Activated naive CD8-positive, alpha-beta T cell treated with anti-CD3 and anti-CD28 coated beads, Interleukin-2, amount 50 U/mL, for 24 hours (primary cell): ENCODE data around the gene POP4.

Source experiments
- ATAC-seq: fragments of 150-1000 bp; cut with Tn5 transposase; one replicate; pipeline ENCODE4 v1.10.0; 2021
- DNase-seq: peaks from one replicate; pipeline ENCODE4 v3.0.0; 2021
- H3K27ac Mint-ChIP-seq: one replicate; pipeline ENCODE4 v1.8.0; 2021; ENCODE audit warnings: mild to moderate bottlenecking, mixed read lengths
- H3K27me3 Mint-ChIP-seq: one replicate; pipeline ENCODE4 v1.8.0; 2021; ENCODE audit warnings: mixed read lengths
- H3K36me3 Mint-ChIP-seq: one replicate; pipeline ENCODE4 v1.8.0; 2021; ENCODE audit warnings: low read depth, mixed read lengths
- H3K4me1 Mint-ChIP-seq: one replicate; pipeline ENCODE4 v1.8.0; 2021; ENCODE audit warnings: mixed read lengths
- H3K4me3 Mint-ChIP-seq: one replicate; pipeline ENCODE4 v1.8.0; 2021; ENCODE audit warnings: mild to moderate bottlenecking, moderate library complexity, mixed read lengths
- H3K9me3 Mint-ChIP-seq: one replicate; pipeline ENCODE4 v1.8.0; 2021; ENCODE audit warnings: mixed read lengths

POP4 gene

DNA sequence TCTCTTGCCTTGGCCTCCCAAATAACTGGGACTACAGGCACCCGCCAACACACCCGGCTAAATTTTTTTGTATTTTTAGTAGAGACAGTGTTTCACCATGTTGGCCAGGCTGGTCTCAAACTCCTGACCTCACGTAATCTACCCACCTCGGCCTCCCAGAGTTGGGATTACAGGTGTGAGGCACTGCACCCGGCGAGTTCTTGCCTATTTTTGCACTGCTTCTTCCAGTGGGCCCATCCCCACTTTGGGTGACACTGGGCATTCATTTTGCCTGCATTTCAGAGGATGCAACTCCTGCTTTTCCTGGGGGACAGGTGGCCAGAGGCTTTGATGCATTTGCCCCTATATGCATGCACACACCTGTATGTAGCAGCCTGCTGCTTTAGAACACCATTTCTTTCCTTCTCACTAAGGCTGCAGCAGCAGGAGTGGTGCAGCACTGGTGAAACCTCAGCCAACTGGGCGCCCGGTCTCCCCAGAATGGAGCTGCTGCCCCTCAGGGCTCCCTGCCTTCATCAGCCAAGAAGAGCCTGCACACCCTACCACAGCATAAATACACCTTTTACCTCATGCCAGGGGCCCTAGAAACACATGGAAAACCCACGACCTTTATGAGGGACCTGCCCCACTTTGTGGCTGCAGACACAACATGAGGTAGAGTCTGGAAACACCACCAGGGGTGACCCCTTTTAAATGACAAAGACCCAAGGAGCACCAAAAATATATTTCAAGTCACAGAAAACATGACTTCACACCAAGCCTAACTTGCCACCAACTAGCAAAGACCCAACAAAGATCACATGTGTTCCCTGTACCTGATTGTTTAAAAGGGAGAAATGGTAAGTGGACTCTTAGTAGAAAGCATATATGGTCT is 36.8 kb upstream of the POP4 start:
- Mint-ChIP-seq H3K27me3 (peaks cover 48% of the 10 kb centered on the region), H3K9me3 (no peaks in the 10 kb centered on the region), H3K36me3 (no peaks in the 10 kb centered on the region), H3K4me3 (no peak overlapping the region), H3K27ac (no peak overlapping the region), H3K4me1 (peaks cover 22% of the 10 kb centered on the region)
- DNase-seq (no peak), ATAC-seq (peak; percentile 52)

DNA sequence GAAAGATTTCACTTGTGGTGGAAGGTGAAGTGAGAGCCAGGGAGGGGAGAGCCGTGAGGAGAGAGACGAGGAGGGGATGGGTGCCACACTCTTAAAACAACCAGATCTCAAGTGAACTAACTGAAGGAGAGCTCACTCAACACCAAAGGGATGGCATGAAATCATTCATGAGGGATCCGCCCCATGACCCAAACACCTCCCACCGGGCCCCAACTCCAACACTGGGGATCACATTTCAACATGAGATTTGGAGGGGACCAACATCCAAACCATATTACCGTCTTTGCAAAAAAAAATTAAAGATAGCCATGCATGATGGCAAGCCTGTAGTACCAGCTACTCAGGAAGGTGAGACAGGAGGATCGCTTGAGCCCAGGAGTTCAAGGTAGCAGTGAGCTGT is 34.9 kb upstream of the POP4 start:
- ATAC-seq (no peak), DNase-seq (no peak)
- H3K27me3 Mint-ChIP-seq: peaks cover 55% of the 10 kb centered on the region
- H3K36me3 Mint-ChIP-seq: no peaks in the 10 kb centered on the region
- H3K27ac Mint-ChIP-seq: no peak overlapping the region
- H3K4me1 Mint-ChIP-seq: peaks cover 18% of the 10 kb centered on the region
- H3K9me3 Mint-ChIP-seq: no peaks in the 10 kb centered on the region
- no peak overlapping the region for H3K4me3 Mint-ChIP-seq

DNA sequence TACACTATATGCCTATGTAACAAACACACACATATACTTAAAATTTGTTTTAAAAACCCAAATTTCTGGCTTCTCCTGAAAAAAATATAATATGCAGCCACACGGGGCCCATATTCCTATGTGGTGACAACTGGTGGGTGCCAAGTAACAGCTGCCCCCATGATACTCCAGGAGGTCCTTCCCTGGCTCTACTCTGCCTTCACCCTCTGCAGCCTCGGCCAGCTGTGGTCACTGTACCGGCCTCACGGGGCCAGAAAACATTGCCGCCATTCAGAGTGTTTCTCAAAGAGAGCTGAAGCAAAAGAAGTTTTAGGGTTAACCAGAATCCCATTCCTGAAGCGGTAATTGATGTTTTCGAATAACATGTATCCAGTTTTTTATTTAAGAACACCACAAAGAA is 32.6 kb upstream of the POP4 start:
- peaks cover 36% of the 10 kb centered on the region for H3K4me1 Mint-ChIP-seq
- no peak for DNase-seq
- H3K9me3 Mint-ChIP-seq: no peaks in the 10 kb centered on the region
- no peak overlapping the region for H3K27ac Mint-ChIP-seq
- ATAC-seq: no peak
- H3K4me3 Mint-ChIP-seq: no peak overlapping the region
- peaks cover 68% of the 10 kb centered on the region for H3K27me3 Mint-ChIP-seq
- no peaks in the 10 kb centered on the region for H3K36me3 Mint-ChIP-seq

DNA sequence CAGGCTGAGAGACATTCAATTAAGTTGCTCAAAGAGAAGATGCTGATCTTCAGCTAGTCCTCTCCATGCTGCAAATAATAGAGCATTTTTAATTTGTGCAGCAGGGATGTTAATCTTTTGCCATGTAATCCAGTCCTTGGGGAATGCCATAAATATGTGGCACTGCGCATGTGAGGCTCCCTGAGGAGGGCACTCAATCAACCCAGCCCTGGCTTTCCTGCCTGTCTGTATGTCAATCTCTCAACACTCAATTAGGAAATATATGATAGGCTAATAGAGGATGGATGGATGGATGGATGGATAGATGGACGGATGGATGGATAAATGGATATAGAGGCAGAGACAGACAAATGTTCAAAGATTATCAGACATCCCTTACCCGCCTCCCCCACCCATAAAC is 31.6 kb upstream of the POP4 start:
- ATAC-seq: no peak
- no peak for DNase-seq
- Mint-ChIP-seq H3K4me3 (no peak overlapping the region), H3K36me3 (no peaks in the 10 kb centered on the region), H3K27me3 (peaks cover 79% of the 10 kb centered on the region), H3K4me1 (peaks cover 31% of the 10 kb centered on the region), H3K9me3 (no peaks in the 10 kb centered on the region), H3K27ac (no peak overlapping the region)

DNA sequence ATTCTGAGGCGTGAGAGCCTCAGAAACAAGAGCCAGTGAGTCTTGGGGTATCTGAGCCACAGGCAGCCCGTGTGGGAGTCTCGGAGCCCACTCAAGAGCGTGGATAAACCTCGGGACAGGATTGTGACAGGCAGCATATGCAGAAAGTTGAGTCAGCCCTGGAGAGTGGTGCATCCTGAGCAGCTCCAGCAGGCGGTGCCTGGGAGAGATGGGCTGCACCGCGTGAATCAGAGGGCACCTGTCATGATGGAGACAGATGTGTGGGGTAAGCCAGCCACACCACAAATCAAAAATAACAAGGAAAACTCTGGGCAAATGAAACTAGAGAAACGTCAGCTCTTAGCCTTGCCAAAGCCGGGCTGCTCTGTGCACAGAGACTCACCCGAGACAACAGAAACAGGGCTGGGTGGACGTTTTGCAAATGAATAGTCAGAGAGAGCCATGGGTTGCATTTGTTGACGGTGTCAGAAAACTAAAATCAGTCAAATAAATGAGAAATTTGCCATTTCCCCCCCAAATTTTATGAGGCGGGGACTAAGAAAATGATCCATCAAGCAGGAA is 30.0 kb upstream of the POP4 start:
- H3K27me3 Mint-ChIP-seq: peaks cover 79% of the 10 kb centered on the region
- ATAC-seq: peak; percentile 53
- peak overlapping the region; percentile 46 for H3K4me3 Mint-ChIP-seq

DNA sequence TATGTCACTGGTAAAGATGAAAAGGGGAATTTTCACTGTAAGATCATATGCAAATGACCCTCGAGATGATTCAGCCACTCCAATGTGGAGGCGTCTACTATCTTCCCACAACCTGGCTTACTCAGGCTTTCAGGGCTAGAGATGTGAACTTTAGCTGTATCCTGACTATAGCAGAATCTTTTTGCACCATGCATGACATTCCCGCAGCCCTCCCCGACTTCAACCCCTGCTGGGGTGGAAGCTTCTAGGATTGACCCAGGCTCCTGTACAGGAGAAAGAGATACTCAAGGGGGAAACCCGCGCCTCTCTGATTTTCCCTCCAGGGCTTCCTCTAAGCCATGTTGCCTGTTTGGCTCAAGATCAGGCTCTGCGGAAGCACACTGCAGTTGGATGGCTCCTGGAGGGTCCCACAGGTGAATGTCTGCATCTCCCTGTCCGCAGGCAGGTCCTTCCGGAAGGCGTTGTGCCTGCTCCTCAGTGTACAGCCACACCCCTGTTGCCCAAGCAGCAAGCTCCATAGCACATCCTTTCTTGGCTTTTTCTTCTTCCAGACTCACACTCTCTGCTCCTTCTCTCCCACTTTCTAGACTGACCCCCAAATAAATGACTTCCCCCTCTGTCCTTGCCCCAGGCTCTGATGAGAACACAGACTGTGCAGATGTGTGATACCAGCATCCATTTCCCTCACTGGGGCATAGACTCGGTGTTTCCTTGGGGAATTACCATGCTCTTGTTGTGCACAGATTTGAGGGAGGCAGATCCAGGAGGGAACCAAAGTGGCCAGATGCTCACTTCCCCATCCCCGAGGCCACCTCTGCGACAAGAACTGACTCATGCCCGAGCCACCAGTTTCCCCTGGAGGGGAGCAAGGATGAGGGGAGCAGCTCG is 29.1 kb upstream of the POP4 start:
- H3K36me3 Mint-ChIP-seq: no peaks in the 10 kb centered on the region
- H3K27me3 Mint-ChIP-seq: peaks cover 72% of the 10 kb centered on the region
- ATAC-seq: peak; percentile 93
- no peak overlapping the region for H3K27ac Mint-ChIP-seq
- DNase-seq: peak; percentile 33
- H3K4me1 Mint-ChIP-seq: peaks cover 28% of the 10 kb centered on the region
- H3K9me3 Mint-ChIP-seq: peaks cover 9% of the 10 kb centered on the region
- H3K4me3 Mint-ChIP-seq: no peak overlapping the region

More for the DNA sequence above, 30.0 kb upstream of the POP4 start:
- H3K4me1 Mint-ChIP-seq: peaks cover 28% of the 10 kb centered on the region
- no peak for DNase-seq
- H3K36me3 Mint-ChIP-seq: no peaks in the 10 kb centered on the region
- H3K9me3 Mint-ChIP-seq: peaks cover 3% of the 10 kb centered on the region
- peak overlapping the region; percentile 70 for H3K27ac Mint-ChIP-seq

DNA sequence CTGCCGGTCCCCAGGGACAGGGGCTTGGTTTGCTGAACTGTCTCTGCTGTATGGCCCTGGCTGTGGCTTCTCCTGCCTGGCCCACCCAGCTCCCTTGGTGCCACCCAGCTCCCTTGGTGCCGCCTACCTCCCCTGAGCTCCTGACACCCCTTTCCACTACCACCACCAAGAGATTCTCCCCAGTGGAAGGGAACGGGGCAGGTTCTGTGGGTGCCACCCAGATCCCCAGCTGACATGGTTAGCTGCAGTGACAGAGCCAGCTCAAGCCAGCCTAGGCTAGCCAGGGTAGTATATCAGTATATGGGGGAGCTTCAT is 28.5 kb upstream of the POP4 start:
- no peak for ATAC-seq

DNA sequence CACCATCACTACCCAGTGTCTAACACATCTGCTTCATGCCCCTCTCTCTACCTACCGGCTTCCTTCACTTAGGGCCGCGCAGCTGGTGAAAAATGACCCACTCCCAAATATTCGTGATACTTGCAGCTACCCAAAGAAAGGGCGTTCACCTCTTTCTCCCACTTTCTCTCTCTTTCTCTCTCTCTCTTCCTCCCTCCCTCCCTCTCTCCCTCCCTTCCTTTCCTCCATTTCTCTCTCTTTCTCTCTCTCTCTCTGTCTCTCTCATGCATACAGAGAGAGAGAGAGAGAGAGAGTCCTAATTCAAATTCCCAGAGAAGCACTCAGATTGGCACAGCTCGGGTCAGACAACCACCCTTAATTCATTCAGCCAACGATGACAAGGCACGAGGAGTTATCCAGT is 27.7 kb upstream of the POP4 start:
- no peak for ATAC-seq
- Mint-ChIP-seq H3K27ac (no peak overlapping the region), H3K36me3 (no peaks in the 10 kb centered on the region), H3K4me3 (no peak overlapping the region), H3K27me3 (peaks cover 62% of the 10 kb centered on the region), H3K4me1 (peaks cover 35% of the 10 kb centered on the region), H3K9me3 (peaks cover 9% of the 10 kb centered on the region)
- no peak for DNase-seq

More for the DNA sequence above, 28.5 kb upstream of the POP4 start:
- Mint-ChIP-seq H3K4me1 (peaks cover 29% of the 10 kb centered on the region), H3K27me3 (peaks cover 66% of the 10 kb centered on the region), H3K9me3 (peaks cover 9% of the 10 kb centered on the region), H3K36me3 (no peaks in the 10 kb centered on the region), H3K27ac (no peak overlapping the region), H3K4me3 (no peak overlapping the region)
- DNase-seq: no peak

DNA sequence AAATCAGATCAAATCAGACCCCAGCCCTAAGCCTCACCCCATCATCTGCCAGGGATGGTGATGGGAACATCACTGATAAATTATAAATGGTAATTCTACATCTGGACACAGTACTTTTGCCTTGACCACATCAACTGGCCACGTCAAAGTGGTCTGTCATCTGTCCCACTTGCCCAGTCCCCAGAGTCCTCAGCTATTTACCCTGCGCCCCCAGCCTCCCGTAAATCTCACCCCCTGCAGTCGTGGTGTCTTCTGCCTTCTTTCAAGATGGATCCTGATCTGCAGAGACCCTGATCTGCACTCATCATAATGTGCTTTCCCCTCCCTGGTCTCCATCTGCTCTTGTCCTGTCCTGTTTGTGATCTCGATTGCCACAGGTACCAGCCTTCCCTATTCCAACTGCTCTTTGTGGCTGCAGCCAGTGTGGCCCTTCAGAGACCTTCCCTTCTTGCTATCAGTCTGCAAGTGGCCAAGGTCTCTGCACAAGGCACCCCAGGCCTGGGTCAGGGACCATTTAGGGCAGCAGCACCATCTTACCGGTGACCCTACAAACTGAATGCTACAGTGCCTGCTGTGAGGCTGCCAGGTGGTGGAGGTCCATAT is 26.7 kb upstream of the POP4 start:
- Mint-ChIP-seq H3K27me3 (peaks cover 57% of the 10 kb centered on the region), H3K36me3 (no peaks in the 10 kb centered on the region), H3K4me3 (no peak overlapping the region), H3K4me1 (peaks cover 40% of the 10 kb centered on the region), H3K27ac (no peak overlapping the region), H3K9me3 (peaks cover 9% of the 10 kb centered on the region)
- DNase-seq (no peak), ATAC-seq (no peak)

DNA sequence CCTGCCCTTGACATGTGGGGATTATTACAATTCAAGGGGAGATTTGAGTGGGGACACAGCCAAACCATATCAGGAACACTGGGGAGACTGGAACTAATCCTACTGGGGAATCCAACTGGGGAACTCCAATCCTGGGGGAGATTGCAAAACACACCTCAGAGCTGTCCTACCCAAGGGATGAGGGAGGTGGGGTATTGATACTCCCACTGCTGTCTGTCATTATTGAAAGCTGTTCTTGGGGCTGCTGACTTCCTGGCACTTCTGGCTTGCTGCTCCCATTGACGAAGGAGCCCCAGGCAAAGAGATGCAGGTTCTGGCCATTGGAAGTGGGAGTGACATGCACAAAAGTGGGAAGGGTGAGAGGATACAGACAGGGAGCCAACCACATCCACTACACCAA is 24.7 kb upstream of the POP4 start:
- Mint-ChIP-seq H3K9me3 (peaks cover 9% of the 10 kb centered on the region), H3K4me3 (no peak overlapping the region), H3K27ac (no peak overlapping the region), H3K36me3 (no peaks in the 10 kb centered on the region), H3K4me1 (peaks cover 33% of the 10 kb centered on the region), H3K27me3 (peaks cover 48% of the 10 kb centered on the region)
- DNase-seq (no peak), ATAC-seq (no peak)

DNA sequence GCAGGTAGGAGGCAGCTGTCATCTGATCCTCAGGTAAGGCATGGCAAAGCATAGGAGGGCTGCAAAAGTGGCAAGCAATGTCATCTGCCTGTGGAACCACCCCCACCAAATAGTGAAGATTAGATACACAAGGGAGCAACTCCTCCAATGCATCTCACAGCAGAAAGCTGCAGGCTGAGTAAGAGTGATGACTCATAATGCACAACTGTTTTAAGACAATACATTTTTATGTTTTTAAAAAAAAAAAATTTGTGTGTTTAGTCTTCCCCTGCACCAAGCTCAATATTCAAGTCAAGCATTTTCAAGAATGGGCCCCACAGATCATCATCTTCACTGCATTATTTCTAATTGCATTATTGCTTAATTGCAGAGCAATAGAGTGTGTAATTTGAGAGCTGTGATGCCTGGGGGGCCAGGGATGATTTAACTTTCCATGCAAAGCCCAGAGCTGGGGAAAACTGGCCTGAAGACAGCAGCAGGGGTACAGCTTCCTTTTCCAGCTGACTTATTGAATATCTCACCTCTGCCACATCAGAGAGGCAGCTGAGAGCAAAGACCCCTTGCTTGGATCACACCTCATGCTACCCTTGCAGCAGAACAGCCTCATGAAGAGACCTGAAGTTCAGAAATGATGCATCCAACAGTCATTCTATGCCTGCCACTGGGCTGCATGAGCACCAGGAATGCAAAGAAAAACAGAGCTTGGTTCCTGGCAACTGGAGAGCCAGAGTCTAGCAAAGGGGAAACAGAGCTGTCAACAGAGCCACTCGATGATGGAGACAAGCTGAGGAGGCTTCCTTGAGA is 22.7 kb upstream of the POP4 start:
- Mint-ChIP-seq H3K4me3 (no peak overlapping the region), H3K27me3 (peaks cover 36% of the 10 kb centered on the region), H3K9me3 (peaks cover 13% of the 10 kb centered on the region), H3K4me1 (peaks cover 36% of the 10 kb centered on the region), H3K27ac (no peak overlapping the region), H3K36me3 (no peaks in the 10 kb centered on the region)
- ATAC-seq: peak; percentile 17
- DNase-seq: no peak

DNA sequence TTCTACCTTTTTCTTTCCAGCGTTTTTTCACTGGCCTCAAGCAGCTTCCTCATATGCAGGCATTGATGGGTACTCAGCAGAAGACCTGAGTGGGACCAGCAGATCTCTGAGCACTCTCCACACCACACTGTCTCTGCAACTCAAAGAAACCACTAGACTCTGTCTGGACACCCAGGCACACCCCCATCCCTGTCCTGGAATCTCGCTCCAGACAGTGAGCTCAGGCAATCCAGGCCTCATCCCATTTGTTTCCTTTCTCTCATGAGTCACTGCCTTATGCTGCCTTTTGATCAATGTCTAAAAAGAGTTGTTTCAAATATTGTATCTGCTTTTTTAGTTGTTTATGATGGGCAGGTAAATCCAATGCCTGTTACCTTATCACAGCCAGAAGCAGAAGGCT is 19.7 kb upstream of the POP4 start:
- H3K4me1 Mint-ChIP-seq: peaks cover 36% of the 10 kb centered on the region
- no peak overlapping the region for H3K27ac Mint-ChIP-seq
- H3K27me3 Mint-ChIP-seq: peaks cover 22% of the 10 kb centered on the region
- H3K4me3 Mint-ChIP-seq: no peak overlapping the region
- ATAC-seq (no peak), DNase-seq (no peak)
- peaks cover 3% of the 10 kb centered on the region for H3K36me3 Mint-ChIP-seq
- peaks cover 19% of the 10 kb centered on the region for H3K9me3 Mint-ChIP-seq

DNA sequence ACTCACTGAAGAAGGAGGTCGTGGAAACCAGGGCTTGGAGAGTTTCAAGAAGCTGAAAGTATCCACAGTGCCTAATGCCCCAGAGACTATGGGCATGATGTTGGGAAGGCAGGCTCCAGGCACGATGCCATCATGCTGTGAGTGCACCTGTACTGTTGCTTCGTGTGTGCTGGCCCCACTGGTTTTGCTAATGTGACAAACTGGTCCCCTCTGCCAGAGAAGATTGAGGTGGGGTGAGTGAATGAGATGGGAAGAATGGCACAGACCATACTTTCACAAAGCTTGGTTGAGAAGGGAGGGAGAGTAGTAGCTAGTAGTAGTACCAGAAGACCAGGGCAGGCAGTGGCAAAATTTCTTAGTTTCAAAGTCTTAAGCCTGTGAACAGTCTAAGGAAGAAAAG is 19.0 kb upstream of the POP4 start:
- DNase-seq (no peak), ATAC-seq (no peak)
- Mint-ChIP-seq H3K4me3 (no peak overlapping the region), H3K9me3 (peaks cover 17% of the 10 kb centered on the region), H3K36me3 (peaks cover 3% of the 10 kb centered on the region), H3K27ac (peak overlapping the region; percentile 17), H3K4me1 (peaks cover 36% of the 10 kb centered on the region), H3K27me3 (peaks cover 27% of the 10 kb centered on the region)

DNA sequence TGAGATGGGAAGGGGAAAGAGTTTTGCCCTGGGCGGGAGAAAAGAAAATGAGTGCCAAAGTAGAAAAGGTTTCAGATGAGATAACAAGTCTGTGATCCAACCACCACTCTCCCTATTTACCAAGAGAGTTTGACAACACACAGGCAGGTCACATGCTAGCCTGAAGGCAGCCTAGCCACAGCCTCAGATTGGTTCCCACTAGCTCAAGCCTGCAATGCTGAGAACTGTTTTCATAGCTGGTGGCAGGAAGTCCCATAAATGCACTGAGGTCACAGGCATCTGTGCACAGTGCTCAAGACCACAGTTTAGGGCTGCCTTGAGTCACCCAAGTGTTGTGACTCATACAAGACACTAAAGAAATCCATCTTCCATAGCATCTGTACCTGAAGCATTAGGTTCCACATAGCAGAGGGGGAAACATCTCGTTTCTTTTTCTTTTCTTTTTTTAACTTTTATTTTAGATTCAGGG is 18.5 kb upstream of the POP4 start:
- H3K27ac Mint-ChIP-seq: peak overlapping the region; percentile 17
- H3K4me3 Mint-ChIP-seq: no peak overlapping the region
- H3K36me3 Mint-ChIP-seq: peaks cover 3% of the 10 kb centered on the region
- ATAC-seq (peak; percentile 100), DNase-seq (peak; percentile 56)
- H3K4me1 Mint-ChIP-seq: peaks cover 35% of the 10 kb centered on the region
- H3K9me3 Mint-ChIP-seq: peaks cover 17% of the 10 kb centered on the region
- peaks cover 31% of the 10 kb centered on the region for H3K27me3 Mint-ChIP-seq
